PC-3 (cell line): ENCODE results near the gene OR13C8. TPM values are rescaled to one million over a fixed set of nuclear protein-coding genes. Genes with fewer than 3 reads are reported as not detected.
"Not testable (repeated sequence)": the region's sequence is repeated elsewhere in the genome, so short reads cannot be mapped to it uniquely, and the experiment has no call there.

Source experiments
- ATAC-seq: fragments of 200-7000 bp; cut with Tn5 transposase; 2 replicates; pipeline ENCODE4 v1.9.1; 2020; ENCODE audit warnings: mild to moderate bottlenecking, moderate library complexity
- Bru-seq: library from RNA; stranded (reverse); fragments of 400-500 nt; gene quantifications from one replicate; lab custom pipeline; 2021; lab: Mats Ljungman, UMichigan
- BruChase-seq, 2 experiments: library from RNA; stranded (reverse); fragments of 400-500 nt; gene quantifications; one replicate each; lab custom pipeline; 2021; lab: Mats Ljungman, UMichigan
- BruUV-seq: library from RNA; stranded (reverse); fragments of 400-500 nt; replicated peaks from 2 replicates; lab custom pipeline; 2021; lab: Mats Ljungman, UMichigan
- CTCF ChIA-PET: fragments of 300-600 bp; sonication (Branson Sonifier 250); formaldehyde crosslinking; loops from one replicate; lab custom pipeline; 2022; ENCODE audit warnings: antibody characterized with exemption; lab: Charles Lee
- POLR2A ChIA-PET: fragments of 300-600 bp; sonication (Branson Sonifier 250); formaldehyde crosslinking; loops from one replicate; lab custom pipeline; 2022; ENCODE audit warnings: antibody characterized with exemption; ENCODE audit not compliant: unreplicated experiment; lab: Charles Lee
- DNase-seq: peaks from one replicate; pipeline ENCODE4 v3.0.0-alpha.2; 2015
- H2AFZ ChIP-seq: fragments of 300-600 bp; sonication (generic); 2 replicates; pipeline ENCODE4 v1.6.0; 2016; ENCODE audit warnings: antibody characterized with exemption, low read length
- H3F3A ChIP-seq: fragments of 300-600 bp; sonication (generic); one replicate; pipeline ENCODE4 v1.6.0; 2017; ENCODE audit warnings: antibody characterized with exemption, low read length, control low read depth, mild to moderate bottlenecking; ENCODE audit not compliant: unreplicated experiment
- H3K27ac ChIP-seq: fragments of 300-600 bp; sonication (generic); 2 replicates; pipeline ENCODE4 v1.5.1; 2016; ENCODE audit warnings: mild to moderate bottlenecking, low read length
- H3K27me3 ChIP-seq: fragments of 300-600 bp; sonication (generic); 2 replicates; pipeline ENCODE4 v1.6.1; 2016; ENCODE audit warnings: low read length, mixed read lengths
- H3K36me3 ChIP-seq: fragments of 300-600 bp; sonication (generic); 2 replicates; pipeline ENCODE4 v1.6.1; 2016; ENCODE audit warnings: low read depth, mixed run types, low read length, mixed read lengths
- H3K4me1 ChIP-seq: fragments of 300-600 bp; sonication (generic); 2 replicates; pipeline ENCODE4 v1.5.1; 2016; ENCODE audit warnings: low read length; ENCODE audit not compliant: insufficient read depth
- H3K4me2 ChIP-seq: fragments of 300-600 bp; sonication (generic); 2 replicates; pipeline ENCODE4 v1.6.0; 2016; ENCODE audit warnings: low read length
- H3K4me3 ChIP-seq: fragments of 300-600 bp; sonication (generic); 2 replicates; pipeline ENCODE4 v1.5.1; 2016; ENCODE audit warnings: mild to moderate bottlenecking, low read length, mixed read lengths
- H3K79me2 ChIP-seq: fragments of 300-600 bp; sonication (generic); 2 replicates; pipeline ENCODE4 v1.6.1; 2017; ENCODE audit warnings: low read length, mixed read lengths
- H3K9ac ChIP-seq: fragments of 300-600 bp; sonication (generic); 2 replicates; pipeline ENCODE4 v1.6.0; 2016; ENCODE audit warnings: mild to moderate bottlenecking, low read length
- H3K9me2 ChIP-seq: fragments of 300-600 bp; sonication (generic); replicated peaks from 2 replicates; pipeline ENCODE4 v1.6.1; 2016; ENCODE audit warnings: mixed run types, low read length, mixed read lengths
- H3K9me3 ChIP-seq: fragments of 300-600 bp; sonication (generic); 2 replicates; pipeline ENCODE4 v1.6.1; 2016; ENCODE audit warnings: low read length, mixed read lengths
- H4K20me1 ChIP-seq: fragments of 300-600 bp; sonication (generic); 2 replicates; pipeline ENCODE4 v1.6.1; 2016; ENCODE audit warnings: low read length, mixed read lengths
- CTCF ChIP-seq: fragments of 300-600 bp; sonication (generic); conservative IDR thresholded peaks from 2 replicates; pipeline ENCODE4 v1.5.1; 2017; ENCODE audit warnings: antibody characterized with exemption, low read depth, mild to moderate bottlenecking, low read length
- EZH2 ChIP-seq: fragments of 300-600 bp; sonication (generic); IDR thresholded peaks from one replicate; pipeline ENCODE4 v1.6.1; 2017; ENCODE audit warnings: antibody characterized with exemption, mild to moderate bottlenecking, low read length; ENCODE audit not compliant: unreplicated experiment
- EZH2phosphoT487 ChIP-seq: fragments of 300-600 bp; sonication (generic); IDR thresholded peaks from 2 replicates; pipeline ENCODE4 v1.6.1; 2018; ENCODE audit warnings: mild to moderate bottlenecking, antibody characterized with exemption, low read length, borderline replicate concordance
- intact Hi-C: fragments of 100-400 bp; cut with micrococcal nuclease; formaldehyde crosslinking; loops from 2 replicates; pipeline ENCODE4 v1.9.0; 2023
- long read RNA-seq: library from polyadenylated mRNA; unstranded; transcript quantifications from one replicate; pipeline ENCODE4 v2.0.0, GENCODE V29; 2021; ENCODE audit not compliant: unreplicated experiment
- total RNA-seq: library from RNA; depleted of rRNA; stranded (reverse); fragments of >200 nt; gene quantifications from 2 replicates; pipeline ENCODE4 v1.2.3, GENCODE V29; 2014; rRNA removed

OR13C8 gene
- total RNA-seq (not detected in 2 replicates), Bru-seq, nascent RNA (not detected), BruChase-seq, experiment 1, labeled RNA remaining after a 6-hour chase (not detected), BruChase-seq, experiment 2, labeled RNA remaining after a 2-hour chase (not detected)
- long read RNA-seq = 0 reads

GRCh38 chr9:104568868-104569267, at the start of gene OR13C8:
Gene OR13C8, plus strand, starts transcription at chr9:104569168. Its CDS starts 0 bp downstream, at chr9:104569168.
- H3K27ac ChIP-seq = no peak within 1 kb of the TSS
- no peak within 1 kb of the TSS for H2AFZ ChIP-seq
- H3K4me1 ChIP-seq = no peaks in the 10 kb centered on the region
- CTCF ChIA-PET = no interaction called here
- H4K20me1 ChIP-seq = no peaks in the 10 kb centered on the region
- no peak within 1 kb of the TSS for H3K4me3 ChIP-seq
- POLR2A ChIA-PET = no interaction called here
- no peaks in the 10 kb centered on the region for H3K9me3 ChIP-seq
- H3K27me3 ChIP-seq = no peaks in the 10 kb centered on the region
- no TSS peak for BruUV-seq
- no peak within 1 kb of the TSS for H3K9ac ChIP-seq
- H3F3A ChIP-seq = no peaks in the 10 kb centered on the region
- no peak for ATAC-seq
- TF ChIP-seq CTCF (no peak), EZH2 (no peak), EZH2phosphoT487 (no peak)
- intact Hi-C loops = no loop called here
- H3K36me3 ChIP-seq = no peaks in the 10 kb centered on the region
- no peaks in the 10 kb centered on the region for H3K9me2 ChIP-seq
- no peak within 1 kb of the TSS for H3K4me2 ChIP-seq
- DNase-seq = no peak
- no peaks in the 10 kb centered on the region for H3K79me2 ChIP-seq

GRCh38 chr9:104520241-104520640, 48.7 kb upstream of the OR13C8 start:
- H3K9ac ChIP-seq, BruUV-seq, intact Hi-C loops, H3K79me2 ChIP-seq, POLR2A ChIA-PET, H3K4me3 ChIP-seq, H4K20me1 ChIP-seq, CTCF ChIA-PET, H3K9me3 ChIP-seq, H3K9me2 ChIP-seq, ATAC-seq, H2AFZ ChIP-seq, H3F3A ChIP-seq, H3K36me3 ChIP-seq, H3K4me2 ChIP-seq, DNase-seq, H3K27me3 ChIP-seq, H3K4me1 ChIP-seq, H3K27ac ChIP-seq: not testable (repeated sequence)

GRCh38 chr9:104527109-104527508, 41.9 kb upstream of the OR13C8 start, which contains the start of gene OR13C4:
Gene OR13C4, minus strand, starts transcription at chr9:104527209. Its CDS starts 0 bp downstream, at chr9:104527209.
- CTCF ChIA-PET = no interaction called here
- Histone ChIP-seq H3F3A (no peaks in the 10 kb centered on the region), H2AFZ (no peak within 1 kb of the TSS), H3K36me3 (no peaks in the 10 kb centered on the region), H3K79me2 (no peaks in the 10 kb centered on the region), H3K4me2 (no peak within 1 kb of the TSS), H4K20me1 (no peaks in the 10 kb centered on the region), H3K27me3 (no peaks in the 10 kb centered on the region), H3K9me3 (no peaks in the 10 kb centered on the region), H3K4me1 (no peaks in the 10 kb centered on the region), H3K4me3 (no peak within 1 kb of the TSS), H3K27ac (no peak within 1 kb of the TSS), H3K9ac (no peak within 1 kb of the TSS), H3K9me2 (no peaks in the 10 kb centered on the region)
- POLR2A ChIA-PET = no interaction called here
- intact Hi-C loops = no loop called here
- TF ChIP-seq EZH2 = no peak
- no peak for TF ChIP-seq CTCF
- no peak for TF ChIP-seq EZH2phosphoT487
- DNase-seq = no peak
- no peak for ATAC-seq
- no TSS peak for BruUV-seq
